DND-41 (cell line): ENCODE data around the gene GPR32.

Experiments used
- CTCF ChIP-seq: IDR thresholded peaks from 2 replicates; pipeline ENCODE4 v1.5.1; 2012; ENCODE audit warnings: borderline replicate concordance, low read length, moderate library complexity, mild to moderate bottlenecking; ENCODE audit not compliant: poor library complexity, severe bottlenecking; ENCODE audit errors: extremely low read depth
- EZH2 ChIP-seq: IDR thresholded peaks from 3 replicates; pipeline ENCODE4 v1.6.1; 2012; ENCODE audit warnings: borderline replicate concordance, low read depth, mild to moderate bottlenecking, moderate library complexity, low read length, inconsistent platforms; ENCODE audit not compliant: severe bottlenecking

GRCh38 chr19:50728084-50728737 lies 42.1 kb upstream of the GPR32 start:
- no peak for TF ChIP-seq CTCF
- no peak for TF ChIP-seq EZH2
